ENCODE results near the gene CRIP2.

CRIP2 gene

DNA sequence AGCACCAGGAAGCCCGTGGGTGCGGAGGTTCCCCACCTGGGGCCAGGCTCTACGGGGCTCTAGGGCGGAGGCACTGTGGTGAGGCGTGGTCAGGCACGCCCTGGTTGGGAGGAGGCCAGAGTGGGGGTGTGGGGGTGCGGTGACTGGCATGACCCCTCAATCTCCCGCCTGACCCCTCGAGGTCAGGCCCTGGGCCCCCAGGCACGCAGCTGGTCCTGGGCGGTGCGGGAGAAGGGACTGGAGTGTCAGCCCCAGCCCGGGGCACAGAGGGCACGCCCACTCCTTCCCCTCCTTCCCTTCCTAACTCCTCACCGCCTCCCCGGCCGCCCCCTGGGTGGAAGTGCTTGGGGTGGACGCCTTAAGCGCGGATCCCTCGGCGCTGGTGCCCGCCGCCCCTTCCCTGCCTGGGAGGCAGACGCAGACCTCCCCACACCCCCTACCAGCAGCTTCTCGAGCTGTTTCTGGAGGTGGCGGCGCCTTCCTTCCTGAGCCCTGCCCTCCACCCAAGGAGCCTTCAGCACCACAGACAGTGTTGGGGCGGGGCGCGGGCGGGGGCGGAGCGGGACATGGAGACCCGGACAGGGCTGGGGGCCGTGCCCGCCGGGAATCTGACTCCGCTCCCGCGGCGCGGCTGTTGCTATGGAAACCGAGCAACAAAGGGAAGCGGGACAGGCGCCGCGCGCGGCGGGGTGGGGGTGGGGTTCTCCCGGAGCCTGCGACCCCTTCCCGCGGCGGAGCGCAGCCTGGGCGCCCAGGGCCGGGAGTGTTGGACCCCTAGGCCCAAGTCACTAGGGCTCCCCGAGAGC lies 741 bp upstream of the CRIP2 start:
- TF ChIP-seq, protein P1, sequence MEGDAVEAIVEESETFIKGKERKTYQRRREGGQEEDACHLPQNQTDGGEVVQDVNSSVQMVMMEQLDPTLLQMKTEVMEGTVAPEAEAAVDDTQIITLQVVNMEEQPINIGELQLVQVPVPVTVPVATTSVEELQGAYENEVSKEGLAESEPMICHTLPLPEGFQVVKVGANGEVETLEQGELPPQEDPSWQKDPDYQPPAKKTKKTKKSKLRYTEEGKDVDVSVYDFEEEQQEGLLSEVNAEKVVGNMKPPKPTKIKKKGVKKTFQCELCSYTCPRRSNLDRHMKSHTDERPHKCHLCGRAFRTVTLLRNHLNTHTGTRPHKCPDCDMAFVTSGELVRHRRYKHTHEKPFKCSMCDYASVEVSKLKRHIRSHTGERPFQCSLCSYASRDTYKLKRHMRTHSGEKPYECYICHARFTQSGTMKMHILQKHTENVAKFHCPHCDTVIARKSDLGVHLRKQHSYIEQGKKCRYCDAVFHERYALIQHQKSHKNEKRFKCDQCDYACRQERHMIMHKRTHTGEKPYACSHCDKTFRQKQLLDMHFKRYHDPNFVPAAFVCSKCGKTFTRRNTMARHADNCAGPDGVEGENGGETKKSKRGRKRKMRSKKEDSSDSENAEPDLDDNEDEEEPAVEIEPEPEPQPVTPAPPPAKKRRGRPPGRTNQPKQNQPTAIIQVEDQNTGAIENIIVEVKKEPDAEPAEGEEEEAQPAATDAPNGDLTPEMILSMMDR (IDR thresholded peaks at IDR 0.05; ENCODE audit: low read depth, low read length): no peak
- DNase-seq (ENCODE audit: extremely low read depth, low read depth): peak; percentile 46

DNA sequence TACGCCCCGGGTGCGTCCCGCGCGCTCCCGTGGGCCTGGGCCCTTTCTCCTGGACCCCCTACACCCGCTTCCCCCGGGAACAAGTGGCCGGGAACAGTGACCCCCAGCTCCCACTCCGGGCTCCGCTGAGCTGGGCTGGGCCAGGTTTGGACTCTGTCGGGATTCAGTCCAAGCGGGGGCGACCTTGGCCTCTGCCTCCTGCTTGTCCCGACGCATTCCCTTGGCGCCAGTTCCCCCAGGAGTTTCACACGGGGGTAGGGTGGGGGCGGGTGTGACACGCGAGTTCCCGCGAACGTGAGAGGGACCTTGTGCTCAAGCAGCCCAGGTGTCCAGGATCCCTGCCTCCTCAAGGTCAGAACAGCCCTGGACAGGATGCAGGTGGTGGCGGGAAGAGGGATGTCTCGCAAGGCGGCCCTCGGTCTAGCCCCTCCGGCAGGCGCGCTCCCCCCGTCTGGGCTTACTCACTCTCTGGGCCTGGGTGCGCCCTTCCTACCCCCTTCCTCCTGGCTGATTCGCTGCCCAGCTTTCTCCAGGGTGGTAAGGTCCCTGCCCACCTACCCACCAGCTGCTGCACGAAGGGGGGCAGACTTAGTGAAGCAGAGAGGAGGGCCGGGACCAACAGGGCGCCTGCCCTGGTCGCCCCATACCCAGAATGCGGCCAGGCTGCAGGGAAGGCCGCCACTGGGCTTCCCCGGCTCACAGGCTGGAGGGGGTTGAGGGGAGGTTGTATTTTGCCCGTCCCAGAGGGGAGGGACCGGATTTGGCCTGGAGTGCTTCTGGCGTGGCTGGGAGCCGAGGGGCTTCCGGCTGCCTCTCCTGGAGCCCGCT lies 862 bp downstream of the CRIP2 start:
- TF ChIP-seq, protein P1 (IDR thresholded peaks at IDR 0.05; ENCODE audit: low read depth, low read length): no peak
- no peak for DNase-seq (ENCODE audit: extremely low read depth, low read depth)

DNA sequence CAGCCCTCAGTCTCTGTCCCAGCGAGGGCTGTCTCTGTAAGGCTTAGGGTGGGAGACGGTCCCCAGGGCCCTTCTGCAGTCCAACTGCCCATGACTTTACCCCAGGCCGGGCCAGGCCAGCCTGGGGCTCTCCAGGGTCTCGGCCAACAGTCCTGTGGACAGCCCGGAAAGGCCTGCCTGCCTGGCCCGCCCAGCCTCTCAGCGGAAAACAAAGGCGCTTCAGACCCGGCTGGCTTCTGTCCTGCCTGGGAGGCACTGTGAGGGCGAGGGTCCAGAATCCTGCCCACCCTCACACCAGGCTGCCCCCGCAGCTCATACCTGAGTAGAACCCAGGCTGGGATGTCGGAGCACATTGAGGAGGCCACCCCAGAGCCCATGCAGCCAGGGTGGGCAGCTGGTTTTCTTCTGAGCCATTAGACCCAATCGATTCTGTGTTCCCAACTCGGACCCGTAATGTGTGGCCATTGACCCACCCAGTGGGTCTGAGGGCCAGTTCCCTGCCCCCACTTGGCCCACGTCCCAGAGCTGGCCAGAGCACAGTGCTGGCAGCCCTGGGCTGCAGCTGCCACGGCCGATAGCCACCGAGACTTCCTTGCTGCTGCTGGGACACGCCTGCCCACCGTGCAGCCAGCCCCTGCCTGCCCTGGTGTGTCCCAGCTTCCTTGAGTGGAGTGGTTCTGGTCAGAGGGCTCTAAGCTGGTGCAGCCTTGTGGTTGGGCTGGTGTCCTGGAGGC lies 1.6 kb downstream of the CRIP2 start:
- no peak for DNase-seq (ENCODE audit: extremely low read depth, low read depth)
- TF ChIP-seq, protein P1 (IDR thresholded peaks at IDR 0.05; ENCODE audit: low read depth, low read length): no peak

DNA sequence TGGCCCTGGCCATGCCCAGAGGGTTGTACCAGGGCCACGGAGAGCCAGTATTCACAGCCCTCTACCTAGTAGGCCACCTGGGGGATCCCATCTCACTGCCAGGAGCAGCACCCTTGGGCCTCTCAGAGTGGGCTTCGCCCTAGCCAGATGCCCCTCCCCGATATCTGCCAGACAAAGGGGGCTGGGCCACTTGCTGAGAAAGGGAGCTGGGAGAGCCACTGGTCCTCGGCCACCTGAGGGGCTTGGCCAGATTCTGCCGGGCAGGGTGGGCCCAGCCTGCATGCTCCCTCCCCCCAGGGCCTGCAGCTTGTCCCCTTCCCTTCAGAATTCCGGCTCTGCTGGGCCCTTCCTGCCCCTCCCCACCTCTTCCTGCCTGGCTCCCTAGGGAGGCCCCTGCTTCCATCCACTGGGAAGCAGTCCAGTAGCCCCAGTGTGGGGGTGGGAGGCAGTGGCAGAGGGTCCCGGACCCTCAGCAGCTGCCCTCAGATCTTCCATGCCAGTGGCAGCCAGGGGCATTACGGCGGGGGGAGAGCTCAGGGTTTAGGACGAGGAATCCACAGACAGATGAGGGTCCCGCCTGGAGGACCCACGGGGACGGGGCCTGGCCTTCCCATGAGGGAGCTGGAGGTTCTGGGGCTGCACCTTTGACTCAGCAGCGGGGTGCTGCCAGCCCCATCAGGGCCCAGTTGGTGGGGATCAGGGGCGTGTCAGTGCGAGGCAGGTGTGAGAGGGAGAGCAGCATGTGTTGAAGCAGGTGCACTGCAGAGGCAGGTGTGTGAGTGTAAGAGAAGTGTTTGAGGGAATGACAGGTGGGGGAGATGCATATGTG lies 2.4 kb downstream of the CRIP2 start:
- DNase-seq (ENCODE audit: extremely low read depth, low read depth): no peak
- TF ChIP-seq, protein P1 (IDR thresholded peaks at IDR 0.05; ENCODE audit: low read depth, low read length): no peak

DNA sequence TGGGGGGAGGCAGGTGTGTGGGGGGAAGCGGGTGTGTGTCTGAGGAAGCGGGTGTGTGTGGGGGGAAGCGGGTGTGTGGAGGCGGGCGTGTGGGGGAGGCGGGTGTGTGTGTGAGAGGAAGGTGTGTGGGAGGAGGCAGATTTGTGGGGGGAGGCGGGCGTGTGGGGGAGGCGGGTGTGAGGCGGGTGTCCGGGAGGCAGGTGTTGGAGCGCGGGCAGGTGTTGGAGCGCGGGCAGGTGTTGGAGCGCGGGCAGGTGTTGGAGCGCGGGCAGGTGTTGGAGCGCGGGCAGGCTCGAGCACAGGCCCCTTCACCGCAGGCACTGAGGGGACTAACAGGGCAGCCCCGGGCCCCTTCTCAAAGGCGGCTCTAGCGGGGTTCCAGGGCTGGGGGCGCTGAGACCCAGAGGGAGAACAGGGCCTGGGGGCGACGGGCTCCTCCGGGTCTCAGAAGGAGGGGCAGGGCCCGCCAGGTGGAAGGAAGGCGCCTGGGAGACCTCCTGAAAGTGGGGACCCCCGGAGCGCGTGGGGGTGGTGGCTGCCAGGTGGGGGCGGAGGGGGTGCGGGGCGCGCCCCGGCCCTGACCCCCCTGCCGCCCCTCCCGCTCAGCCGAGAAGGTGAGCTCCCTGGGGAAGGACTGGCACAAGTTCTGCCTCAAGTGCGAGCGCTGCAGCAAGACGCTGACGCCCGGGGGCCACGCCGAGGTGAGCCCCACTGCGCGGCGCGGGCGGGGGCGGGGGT lies 3.2 kb downstream of the CRIP2 start:
- TF ChIP-seq, protein P1 (IDR thresholded peaks at IDR 0.05; ENCODE audit: low read depth, low read length): no peak
- no peak for DNase-seq (ENCODE audit: extremely low read depth, low read depth)
